Body of pancreas (tissue), 4 donors: ENCODE data around the gene RAB40C. TPM values are rescaled to one million over a fixed set of nuclear protein-coding genes. Genes with fewer than 3 reads are reported as not detected.

Experiments used
- ATAC-seq: fragments of 150-250 bp; one replicate; pipeline ENCODE4 v1.9.1; 2016
- DNase-seq, 4 donors: peaks; one replicate each; pipeline ENCODE4 v3.0.0-alpha.2; 2019
- H3K27ac ChIP-seq, 4 donors: fragments of 200-600 bp; sonication (generic); 1 replicate in 3 of 4; 2 replicates in 1 of 4; pipeline versions ENCODE4 v1.5.1 to v1.6.1; 2016 to 2019; ENCODE audit warnings: mild to moderate bottlenecking in 1 of 4, mixed read lengths in 1 of 4, moderate library complexity in 1 of 4
- H3K27me3 ChIP-seq, 2 donors: fragments of 200-600 bp; sonication (generic); one replicate each; pipeline ENCODE4 v1.6.0; 2016; ENCODE audit warnings: mild to moderate bottlenecking in 1 of 2
- H3K36me3 ChIP-seq, 2 donors: fragments of 200-600 bp; sonication (generic); replicated peaks in 1 of 2; 2 replicates each; pipeline ENCODE4 v1.5.1; 2016; ENCODE audit warnings: low read depth in 2 of 2; ENCODE audit not compliant: insufficient read depth in 1 of 2
- H3K4me1 ChIP-seq: fragments of 200-600 bp; sonication (generic); one replicate; pipeline ENCODE4 v1.6.0; 2016
- H3K4me3 ChIP-seq, 2 donors: fragments of 200-600 bp; sonication (generic); 1 replicate in 1 of 2; 2 replicates in 1 of 2; pipeline ENCODE4 v1.5.1; 2016 to 2019
- H3K9me3 ChIP-seq, 3 donors: fragments of 200-600 bp; sonication (generic); 1 replicate in 2 of 3; 2 replicates in 1 of 3; pipeline ENCODE4 v1.5.1; 2016
- POLR2A ChIP-seq, 3 donors: fragments of 450-650 bp; IDR thresholded peaks; one replicate each; pipeline ENCODE4 v1.6.1; 2016; ENCODE audit warnings: antibody characterized with exemption in 3 of 3, mild to moderate bottlenecking in 2 of 3
- WGBS, 2 donors: methylation state at CpG; one replicate each; pipeline ENCODE4 v1.1.5; 2017; 5-methylcytosine and 5-hydroxymethylcytosine counted together
- intact Hi-C: fragments of 100-400 bp; cut with DNase I; formaldehyde crosslinking; loops from one replicate; pipeline ENCODE4 v1.15.1; 2023
- total RNA-seq, 2 donors: library from RNA; depleted of rRNA; stranded (reverse); fragments of >200 nt; gene quantifications; one replicate each; pipeline ENCODE4 v1.1.0, GENCODE V29; 2016
- TF ChIP-seq, protein P1 (sequence below), 7 experiments: fragments of 450-650 bp in 4 of 7; fragments of 200-600 bp in 3 of 7; sonication (generic) in 3 of 7; IDR thresholded peaks; one replicate each; pipeline ENCODE4 v1.5.1; 2016 to 2019; ENCODE audit warnings: antibody characterized with exemption in 7 of 7

The RAB40C gene
- total RNA-seq, 2 donors from 2014 or later, result 37.2 to 41.0 TPM

DNA sequence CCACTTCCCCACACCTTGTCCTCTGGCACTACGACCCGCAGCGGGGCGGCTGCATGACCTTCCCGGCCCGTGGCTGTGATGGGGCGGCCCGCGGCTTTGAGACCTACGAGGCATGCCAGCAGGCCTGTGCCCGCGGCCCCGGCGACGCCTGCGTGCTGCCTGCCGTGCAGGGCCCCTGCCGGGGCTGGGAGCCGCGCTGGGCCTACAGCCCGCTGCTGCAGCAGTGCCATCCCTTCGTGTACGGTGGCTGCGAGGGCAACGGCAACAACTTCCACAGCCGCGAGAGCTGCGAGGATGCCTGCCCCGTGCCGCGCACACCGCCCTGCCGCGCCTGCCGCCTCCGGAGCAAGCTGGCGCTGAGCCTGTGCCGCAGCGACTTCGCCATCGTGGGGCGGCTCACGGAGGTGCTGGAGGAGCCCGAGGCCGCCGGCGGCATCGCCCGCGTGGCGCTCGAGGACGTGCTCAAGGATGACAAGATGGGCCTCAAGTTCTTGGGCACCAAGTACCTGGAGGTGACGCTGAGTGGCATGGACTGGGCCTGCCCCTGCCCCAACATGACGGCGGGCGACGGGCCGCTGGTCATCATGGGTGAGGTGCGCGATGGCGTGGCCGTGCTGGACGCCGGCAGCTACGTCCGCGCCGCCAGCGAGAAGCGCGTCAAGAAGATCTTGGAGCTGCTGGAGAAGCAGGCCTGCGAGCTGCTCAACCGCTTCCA is 43.6 kb downstream of the RAB40C start:
- peaks cover 41% of the 10 kb centered on the region for H3K4me1 ChIP-seq
- intact Hi-C loops, result no loop called here
- DNase-seq (peak in 1 of 4 donors; percentile 14), ATAC-seq (no peak)
- no peak overlapping the region for H3K4me3 ChIP-seq
- 97 to 100% methylated on average over 26 to 65 of the region's 74 CpGs for WGBS, 2 donors
- TF ChIP-seq, protein P1, sequence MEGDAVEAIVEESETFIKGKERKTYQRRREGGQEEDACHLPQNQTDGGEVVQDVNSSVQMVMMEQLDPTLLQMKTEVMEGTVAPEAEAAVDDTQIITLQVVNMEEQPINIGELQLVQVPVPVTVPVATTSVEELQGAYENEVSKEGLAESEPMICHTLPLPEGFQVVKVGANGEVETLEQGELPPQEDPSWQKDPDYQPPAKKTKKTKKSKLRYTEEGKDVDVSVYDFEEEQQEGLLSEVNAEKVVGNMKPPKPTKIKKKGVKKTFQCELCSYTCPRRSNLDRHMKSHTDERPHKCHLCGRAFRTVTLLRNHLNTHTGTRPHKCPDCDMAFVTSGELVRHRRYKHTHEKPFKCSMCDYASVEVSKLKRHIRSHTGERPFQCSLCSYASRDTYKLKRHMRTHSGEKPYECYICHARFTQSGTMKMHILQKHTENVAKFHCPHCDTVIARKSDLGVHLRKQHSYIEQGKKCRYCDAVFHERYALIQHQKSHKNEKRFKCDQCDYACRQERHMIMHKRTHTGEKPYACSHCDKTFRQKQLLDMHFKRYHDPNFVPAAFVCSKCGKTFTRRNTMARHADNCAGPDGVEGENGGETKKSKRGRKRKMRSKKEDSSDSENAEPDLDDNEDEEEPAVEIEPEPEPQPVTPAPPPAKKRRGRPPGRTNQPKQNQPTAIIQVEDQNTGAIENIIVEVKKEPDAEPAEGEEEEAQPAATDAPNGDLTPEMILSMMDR (IDR thresholded peaks at IDR 0.05), result no peak
- TF ChIP-seq POLR2A (IDR thresholded peaks at IDR 0.05), result no peak
- no peaks in the 10 kb centered on the region for H3K9me3 ChIP-seq
- peaks cover 0 to 2% of the 10 kb centered on the region in 2 donors for H3K36me3 ChIP-seq
- no peaks in the 10 kb centered on the region for H3K27me3 ChIP-seq
- no peak overlapping the region for H3K27ac ChIP-seq

DNA sequence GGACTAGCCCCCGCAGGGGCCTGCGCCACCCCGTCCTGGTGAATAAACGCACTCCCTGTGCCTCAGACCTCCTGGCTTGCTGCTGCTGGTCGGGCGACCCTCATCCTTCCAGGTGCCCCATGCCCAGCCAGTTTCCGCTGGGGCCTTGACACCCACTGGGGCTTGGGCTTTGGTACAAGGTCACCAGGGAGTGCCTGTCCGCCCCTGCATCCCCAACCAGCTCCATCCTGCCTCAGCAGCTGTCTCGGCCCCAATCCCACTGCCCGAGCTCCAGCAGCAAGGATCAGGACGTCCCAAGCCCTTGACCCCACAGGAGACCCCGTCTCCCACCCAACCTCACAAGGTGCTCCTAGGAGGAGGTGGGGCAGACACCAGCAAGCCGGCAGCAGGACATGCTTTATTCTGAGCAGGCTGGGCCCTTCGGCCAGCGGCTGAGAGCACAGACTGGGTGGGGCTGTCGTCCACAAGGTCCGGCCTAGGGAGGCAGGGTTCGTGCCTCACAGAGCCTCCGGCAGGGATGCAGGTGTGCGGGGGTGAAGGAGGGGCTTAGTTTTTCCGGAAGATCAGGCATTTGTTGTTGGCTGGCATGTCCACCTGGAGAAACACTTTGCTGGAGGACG is 44.3 kb downstream of the RAB40C start:
- DNase-seq (no peak), ATAC-seq (no peak)
- WGBS, 2 donors, result 83 to 97% methylated on average over 6 to 19 of the region's 22 CpGs
- Histone ChIP-seq H3K27me3 (no peaks in the 10 kb centered on the region), H3K4me3 (no peak overlapping the region), H3K9me3 (no peaks in the 10 kb centered on the region), H3K4me1 (peaks cover 41% of the 10 kb centered on the region), H3K36me3 (no peaks in the 10 kb centered on the region), H3K27ac (no peak overlapping the region)
- intact Hi-C loops, result no loop called here
- TF ChIP-seq, protein P1 (IDR thresholded peaks at IDR 0.05), result no peak
- TF ChIP-seq POLR2A (IDR thresholded peaks at IDR 0.05), result no peak

DNA sequence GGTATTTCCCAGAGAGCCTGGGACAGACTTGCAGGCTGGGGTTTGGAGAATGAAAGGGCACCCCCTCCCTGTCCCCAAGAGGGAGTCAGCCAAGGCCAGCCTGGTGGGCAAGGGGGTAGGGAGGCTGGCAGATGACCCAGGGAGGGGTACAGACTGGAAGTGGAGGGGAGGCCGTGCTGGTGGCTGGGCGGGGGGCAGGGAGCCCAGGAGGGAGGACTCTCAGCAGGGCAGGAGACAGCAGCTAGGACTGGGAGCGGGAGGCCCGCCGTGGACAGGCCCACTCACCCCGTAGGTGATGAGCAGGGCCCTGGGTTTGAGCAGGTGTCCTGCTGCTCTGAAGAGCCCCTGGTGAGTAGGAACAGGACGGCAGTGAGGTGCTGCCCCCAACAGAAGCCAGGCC is 45.1 kb downstream of the RAB40C start:
- no peaks in the 10 kb centered on the region for H3K9me3 ChIP-seq
- ATAC-seq (no peak), DNase-seq (no peak)
- H3K4me1 ChIP-seq, result peaks cover 41% of the 10 kb centered on the region
- H3K27ac ChIP-seq, result no peak overlapping the region
- H3K36me3 ChIP-seq, result no peaks in the 10 kb centered on the region
- intact Hi-C loops, result no loop called here
- 86 to 93% methylated on average over 4 to 7 of the region's 7 CpGs for WGBS, 2 donors
- no peaks in the 10 kb centered on the region for H3K27me3 ChIP-seq
- no peak overlapping the region for H3K4me3 ChIP-seq
- TF ChIP-seq POLR2A (IDR thresholded peaks at IDR 0.05), result no peak
- TF ChIP-seq, protein P1 (IDR thresholded peaks at IDR 0.05), result no peak

DNA sequence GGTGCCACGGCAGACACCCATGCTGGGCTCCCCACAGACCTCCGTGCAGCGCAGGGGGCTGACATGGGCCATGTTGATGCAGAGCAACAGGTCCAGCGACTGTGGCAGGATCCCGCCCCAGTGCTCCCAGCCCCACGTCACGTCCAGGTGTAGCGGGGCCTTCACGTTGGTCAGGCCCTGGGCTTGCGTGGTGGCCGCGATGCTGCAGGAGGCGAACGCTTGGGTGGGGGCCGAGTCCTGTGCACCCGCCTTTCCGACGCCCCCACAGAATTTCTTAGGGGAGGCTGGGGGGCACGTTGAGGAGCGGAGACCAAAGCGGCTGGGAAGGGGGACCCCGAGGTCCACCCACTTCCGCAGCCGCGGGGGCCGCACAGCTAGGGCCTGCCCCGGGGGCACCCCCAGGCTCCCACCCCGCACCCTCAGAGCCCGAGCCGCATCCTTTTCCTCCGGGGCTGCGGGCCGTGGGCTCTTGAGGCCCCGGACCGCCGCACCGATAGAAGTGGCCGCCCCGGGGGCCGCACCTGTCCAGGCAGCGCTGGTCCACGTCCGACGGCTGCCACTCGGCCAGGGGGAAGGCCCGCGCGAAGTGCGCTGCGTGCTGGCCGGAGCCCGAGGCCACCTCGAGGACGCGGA is 45.8 kb downstream of the RAB40C start:
- no peak for TF ChIP-seq POLR2A (IDR thresholded peaks at IDR 0.05)
- TF ChIP-seq, protein P1 (IDR thresholded peaks at IDR 0.05), result no peak
- WGBS, 2 donors, result 0 to 4% methylated on average over 6 to 46 of the region's 55 CpGs
- intact Hi-C loops, result no loop called here
- Histone ChIP-seq H3K36me3 (no peaks in the 10 kb centered on the region), H3K4me1 (peaks cover 38% of the 10 kb centered on the region), H3K9me3 (no peaks in the 10 kb centered on the region), H3K4me3 (peak overlapping the region; percentile 36 to 50), H3K27me3 (no peaks in the 10 kb centered on the region), H3K27ac (peak overlapping the region; percentile 90 to 96 (median 94))
- ATAC-seq, result no peak
- DNase-seq, result peak in 1 of 4 donors; percentile 44
